GM19240 (cell line): ENCODE measurements around the gene COPG2.

Source experiments
- DNase-seq: peaks from one replicate; pipeline ENCODE4 v3.0.0; 2011; ENCODE audit warnings: low spot score; ENCODE audit not compliant: insufficient read length

The COPG2 gene

DNA sequence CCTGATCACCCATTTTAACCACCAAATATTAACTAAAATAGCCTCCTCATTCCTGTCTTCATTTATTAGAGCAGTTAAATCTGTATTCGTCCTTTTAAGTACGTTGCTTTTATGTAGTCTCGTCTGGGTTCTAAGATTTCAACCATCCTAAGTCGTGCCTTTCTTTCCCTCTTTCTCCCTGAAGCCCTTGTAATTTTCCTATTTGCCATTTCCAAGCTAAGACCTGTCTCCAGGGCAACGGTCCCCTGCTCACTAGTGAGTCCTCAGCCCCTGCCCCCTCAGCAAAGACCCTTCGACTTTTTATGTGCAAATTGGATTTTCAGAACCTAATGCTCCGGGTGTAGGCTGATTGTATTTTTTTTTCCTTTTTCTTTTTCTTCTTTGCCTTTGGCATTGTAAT is 192.8 kb downstream of the COPG2 start:
- no peak for DNase-seq

DNA sequence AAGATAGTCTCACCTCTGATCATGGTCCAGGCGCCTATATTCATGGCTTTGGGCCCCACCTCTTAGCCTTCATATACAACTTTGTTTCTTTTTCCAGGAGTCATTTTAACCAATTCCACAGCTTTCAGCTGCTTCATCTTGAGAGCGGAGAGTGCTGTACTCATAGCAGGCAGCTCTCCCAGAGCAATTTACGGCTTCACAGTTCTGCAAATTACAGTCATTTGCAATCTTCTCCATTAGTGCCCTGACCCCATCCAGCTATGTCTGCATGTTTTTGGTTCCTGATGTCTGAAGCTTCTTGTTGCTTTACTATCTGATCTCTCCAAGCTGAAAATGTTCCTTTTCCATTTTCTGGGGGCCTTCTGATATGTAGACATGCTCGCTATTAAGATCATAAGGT is 194.7 kb downstream of the COPG2 start:
- DNase-seq = no peak

DNA sequence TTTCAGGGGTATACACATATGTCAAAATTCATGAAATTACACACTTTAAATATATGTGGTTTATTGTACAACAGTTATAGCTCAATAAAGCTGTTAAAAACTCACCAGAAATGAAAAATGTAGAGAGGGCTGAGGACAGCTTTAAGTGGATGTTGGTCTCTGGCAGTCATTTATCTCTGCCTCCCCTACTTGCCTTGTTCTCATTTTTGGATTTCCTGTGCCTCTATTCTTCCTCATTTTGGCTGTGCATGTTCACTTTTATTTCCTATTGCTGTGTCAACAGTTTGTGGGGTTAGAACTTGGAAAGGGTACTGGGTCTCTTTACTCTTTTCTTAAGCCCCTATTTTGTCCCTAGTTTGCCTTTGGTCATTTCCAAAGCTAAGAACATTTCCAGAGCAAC is 195.3 kb downstream of the COPG2 start:
- DNase-seq = no peak

- no peak for DNase-seq
These were observed 196.6 kb downstream of the COPG2 start for GRCh38 chr7:130471974-130472373.

DNA sequence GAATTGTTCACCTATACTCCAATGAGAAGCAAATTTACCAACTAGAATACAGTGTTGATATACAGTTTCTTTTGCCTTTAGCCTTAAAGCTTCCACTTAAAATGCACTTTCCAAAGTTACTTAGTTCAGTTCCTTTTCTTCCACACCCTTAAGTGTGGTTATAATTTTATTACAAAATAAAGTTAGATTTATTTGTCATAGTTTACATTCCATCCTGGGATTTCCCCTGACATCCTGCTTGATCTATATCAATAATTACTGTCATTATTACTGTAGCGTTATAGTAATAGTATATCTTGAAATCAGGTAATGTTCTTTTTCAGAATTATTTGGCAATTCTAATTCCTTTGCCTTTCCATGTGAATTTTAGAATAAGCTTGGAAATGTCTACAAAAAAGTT is 199.9 kb downstream of the COPG2 start:
- no peak for DNase-seq

GRCh38 chr7:130463553-130464434 is 204.8 kb downstream of the COPG2 start:
- DNase-seq = no peak

GRCh38 chr7:130461272-130461671 is 207.3 kb downstream of the COPG2 start:
- no peak for DNase-seq

- peak; percentile 14 for DNase-seq
These were observed 210.3 kb downstream of the COPG2 start for GRCh38 chr7:130458257-130458656.
